ENCODE results near the gene TTC22. TPM values are rescaled to one million over a fixed set of nuclear protein-coding genes. Genes with fewer than 3 reads are reported as not detected.

Gene TTC22
- 7.4 and 12.5 TPM in 2 replicates for total RNA-seq

DNA sequence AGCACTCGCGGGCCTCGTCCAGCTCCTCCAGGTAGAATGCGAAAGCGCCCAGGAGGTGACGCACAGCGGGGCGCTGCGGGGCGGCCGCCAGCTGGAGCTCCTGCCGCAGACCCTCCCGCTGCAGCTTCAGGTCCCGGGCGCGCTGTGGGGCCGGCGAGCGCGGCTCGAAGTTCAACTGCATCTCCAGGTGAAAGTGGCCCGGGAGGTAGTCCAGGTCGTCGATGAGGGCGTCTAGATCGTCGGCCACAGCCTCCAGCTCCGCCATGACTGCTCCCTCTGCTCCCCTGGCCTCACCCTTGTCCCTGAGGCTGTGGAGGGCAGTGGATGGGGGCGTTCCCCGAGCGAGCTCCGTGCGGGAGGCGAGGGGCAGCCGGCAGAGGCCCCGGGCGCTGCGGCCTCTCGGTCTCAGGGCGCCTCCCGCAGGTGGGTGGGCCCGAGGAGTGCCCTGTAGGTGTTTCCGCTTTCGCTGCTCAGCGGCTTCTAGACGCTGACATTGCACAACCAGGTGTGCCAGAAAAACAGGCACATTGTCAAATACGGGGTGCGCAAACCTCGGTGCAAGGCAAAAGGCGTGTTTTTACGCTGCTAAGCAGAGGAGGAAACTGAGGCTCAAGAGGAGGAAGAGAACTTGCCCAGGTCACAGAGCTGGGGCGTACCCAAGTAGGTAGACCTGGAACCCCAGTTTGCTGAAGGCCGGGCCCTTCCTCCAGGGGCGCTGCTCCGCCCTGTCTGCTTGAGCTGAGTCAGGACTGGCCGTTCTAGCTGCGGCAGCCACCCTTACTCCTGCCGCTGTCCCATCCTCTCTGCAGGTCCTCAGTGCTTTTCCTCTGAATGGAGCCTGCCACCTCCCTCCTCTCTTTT lies at the start of gene TTC22:
TSS of gene TTC22 (minus strand) at position 425 of the 861 bp plus-strand sequence. CDS start at position 265, 160 bp downstream.
- Histone ChIP-seq H3K36me3 (ENCODE audit: control insufficient read depth, insufficient read depth, low read length) (no peaks in the 10 kb centered on the region), H3K4me3 (ENCODE audit: low read depth, low read length) (peak within 1 kb of the TSS; percentile 69), H3K27me3 (ENCODE audit: control insufficient read depth, insufficient read depth, low read length) (no peaks in the 10 kb centered on the region)
- peak; percentile 64 for DNase-seq (ENCODE audit: low read depth)
- no peak for FAIRE-seq
- TF ChIP-seq, protein P1, sequence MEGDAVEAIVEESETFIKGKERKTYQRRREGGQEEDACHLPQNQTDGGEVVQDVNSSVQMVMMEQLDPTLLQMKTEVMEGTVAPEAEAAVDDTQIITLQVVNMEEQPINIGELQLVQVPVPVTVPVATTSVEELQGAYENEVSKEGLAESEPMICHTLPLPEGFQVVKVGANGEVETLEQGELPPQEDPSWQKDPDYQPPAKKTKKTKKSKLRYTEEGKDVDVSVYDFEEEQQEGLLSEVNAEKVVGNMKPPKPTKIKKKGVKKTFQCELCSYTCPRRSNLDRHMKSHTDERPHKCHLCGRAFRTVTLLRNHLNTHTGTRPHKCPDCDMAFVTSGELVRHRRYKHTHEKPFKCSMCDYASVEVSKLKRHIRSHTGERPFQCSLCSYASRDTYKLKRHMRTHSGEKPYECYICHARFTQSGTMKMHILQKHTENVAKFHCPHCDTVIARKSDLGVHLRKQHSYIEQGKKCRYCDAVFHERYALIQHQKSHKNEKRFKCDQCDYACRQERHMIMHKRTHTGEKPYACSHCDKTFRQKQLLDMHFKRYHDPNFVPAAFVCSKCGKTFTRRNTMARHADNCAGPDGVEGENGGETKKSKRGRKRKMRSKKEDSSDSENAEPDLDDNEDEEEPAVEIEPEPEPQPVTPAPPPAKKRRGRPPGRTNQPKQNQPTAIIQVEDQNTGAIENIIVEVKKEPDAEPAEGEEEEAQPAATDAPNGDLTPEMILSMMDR (IDR thresholded peaks at IDR 0.05; ENCODE audit: insufficient read depth, low read length, severe bottlenecking): peak; percentile 89

DNA sequence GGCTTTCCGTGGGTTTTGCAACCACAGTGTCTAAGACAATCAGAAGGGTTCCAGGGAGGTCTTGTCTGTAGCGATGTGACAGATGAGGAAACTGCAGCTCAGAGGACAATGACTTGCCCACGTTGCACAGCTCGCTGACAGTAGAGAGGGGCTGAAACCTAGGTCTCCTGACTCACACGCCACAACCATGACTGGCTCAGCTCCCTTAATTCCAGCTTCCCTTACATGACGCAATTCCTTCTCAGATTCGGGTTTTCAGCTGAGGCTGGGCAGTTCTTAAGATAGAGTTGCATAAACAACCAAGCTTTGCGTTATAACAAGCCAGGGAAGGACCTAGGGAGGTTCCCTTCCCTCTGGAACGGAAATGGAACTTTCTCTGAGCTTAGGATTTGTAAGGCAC lies 49.6 kb upstream of the TTC22 start:
- DNase-seq (ENCODE audit: low read depth): peak; percentile 62
- TF ChIP-seq, protein P1 (IDR thresholded peaks at IDR 0.05; ENCODE audit: insufficient read depth, low read length, severe bottlenecking): no peak
- H3K36me3 ChIP-seq (ENCODE audit: control insufficient read depth, insufficient read depth, low read length): peaks cover 52% of the 10 kb centered on the region
- peak; percentile 73 for FAIRE-seq
- no peaks in the 10 kb centered on the region for H3K27me3 ChIP-seq (ENCODE audit: control insufficient read depth, insufficient read depth, low read length)
- H3K4me3 ChIP-seq (ENCODE audit: low read depth, low read length): no peak overlapping the region

DNA sequence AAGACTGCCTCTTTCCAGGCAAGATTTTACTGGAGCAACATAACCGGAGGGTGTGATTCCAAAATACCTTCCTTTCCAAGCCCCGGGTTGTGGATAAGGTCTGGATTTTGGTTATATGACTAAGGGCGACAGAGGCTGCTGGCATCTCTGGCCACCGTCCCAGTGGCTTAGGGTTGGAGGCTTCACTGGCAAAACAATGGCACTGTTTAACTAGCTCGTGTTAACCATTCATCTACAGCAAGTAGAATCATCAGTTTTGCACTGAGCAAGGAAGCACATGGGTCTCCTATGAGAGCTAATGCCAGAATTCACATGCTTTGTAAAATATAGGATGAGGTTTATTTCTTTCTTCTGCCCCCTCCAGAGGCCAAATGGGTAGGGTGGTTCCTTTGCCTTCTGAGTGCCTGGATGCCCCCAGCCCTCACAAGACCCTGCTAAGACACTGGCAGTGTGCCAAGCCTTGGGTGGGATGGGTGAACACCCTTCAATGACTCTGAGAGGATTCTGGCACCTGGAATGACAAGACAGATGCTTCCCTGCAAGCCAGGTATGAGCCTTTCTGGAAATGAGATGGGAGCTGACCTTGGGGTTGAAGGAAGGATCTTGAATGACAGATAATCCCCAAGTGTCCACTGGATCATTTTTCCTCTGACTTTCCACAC lies 49.1 kb upstream of the TTC22 start:
- TF ChIP-seq, protein P1 (IDR thresholded peaks at IDR 0.05; ENCODE audit: insufficient read depth, low read length, severe bottlenecking): no peak
- no peak for FAIRE-seq
- Histone ChIP-seq H3K36me3 (ENCODE audit: control insufficient read depth, insufficient read depth, low read length) (peaks cover 47% of the 10 kb centered on the region), H3K4me3 (ENCODE audit: low read depth, low read length) (no peak overlapping the region), H3K27me3 (ENCODE audit: control insufficient read depth, insufficient read depth, low read length) (no peaks in the 10 kb centered on the region)
- DNase-seq (ENCODE audit: low read depth): no peak

DNA sequence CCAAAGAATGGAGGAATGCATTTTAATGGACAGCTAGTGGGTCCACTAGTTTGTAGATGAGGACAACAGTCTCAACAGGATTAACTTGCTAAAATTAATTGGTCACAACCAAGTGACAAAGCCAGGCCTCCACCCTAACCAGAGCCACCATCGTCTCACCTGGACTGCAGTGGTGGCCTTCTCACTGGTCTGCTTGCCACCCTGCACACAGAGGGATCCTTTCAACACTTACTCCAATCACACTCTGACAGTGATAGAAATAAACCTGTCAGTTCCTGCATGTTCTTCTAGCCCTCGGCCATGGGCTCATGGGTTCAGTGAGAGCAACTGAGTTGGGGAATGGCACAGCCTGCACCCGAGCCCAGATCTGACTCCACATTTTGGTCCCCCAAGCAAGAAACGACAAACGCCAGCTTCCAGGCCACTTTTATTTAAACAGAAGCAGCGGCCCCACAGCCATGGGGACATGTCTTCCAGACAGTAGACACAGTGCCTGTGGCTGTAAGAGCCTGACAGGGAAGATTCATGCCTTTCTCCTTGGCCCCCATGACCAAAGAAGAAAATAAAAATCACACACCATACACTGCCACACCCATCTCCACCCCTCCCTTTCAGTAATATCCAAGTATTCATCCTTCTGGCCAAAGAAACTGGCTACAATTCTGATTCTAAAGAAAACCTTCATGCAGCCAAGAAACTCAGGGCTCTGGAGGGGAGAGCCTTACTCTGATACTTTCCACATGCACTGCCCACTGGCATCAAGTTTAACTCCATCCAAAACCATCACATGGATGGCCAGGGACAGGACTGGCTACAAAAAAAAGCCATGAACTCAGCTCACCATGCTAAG lies 48.3 kb upstream of the TTC22 start:
- Histone ChIP-seq H3K4me3 (ENCODE audit: low read depth, low read length) (no peak overlapping the region), H3K36me3 (ENCODE audit: control insufficient read depth, insufficient read depth, low read length) (peaks cover 43% of the 10 kb centered on the region), H3K27me3 (ENCODE audit: control insufficient read depth, insufficient read depth, low read length) (no peaks in the 10 kb centered on the region)
- TF ChIP-seq, protein P1 (IDR thresholded peaks at IDR 0.05; ENCODE audit: insufficient read depth, low read length, severe bottlenecking): no peak
- no peak for DNase-seq (ENCODE audit: low read depth)
- no peak for FAIRE-seq

DNA sequence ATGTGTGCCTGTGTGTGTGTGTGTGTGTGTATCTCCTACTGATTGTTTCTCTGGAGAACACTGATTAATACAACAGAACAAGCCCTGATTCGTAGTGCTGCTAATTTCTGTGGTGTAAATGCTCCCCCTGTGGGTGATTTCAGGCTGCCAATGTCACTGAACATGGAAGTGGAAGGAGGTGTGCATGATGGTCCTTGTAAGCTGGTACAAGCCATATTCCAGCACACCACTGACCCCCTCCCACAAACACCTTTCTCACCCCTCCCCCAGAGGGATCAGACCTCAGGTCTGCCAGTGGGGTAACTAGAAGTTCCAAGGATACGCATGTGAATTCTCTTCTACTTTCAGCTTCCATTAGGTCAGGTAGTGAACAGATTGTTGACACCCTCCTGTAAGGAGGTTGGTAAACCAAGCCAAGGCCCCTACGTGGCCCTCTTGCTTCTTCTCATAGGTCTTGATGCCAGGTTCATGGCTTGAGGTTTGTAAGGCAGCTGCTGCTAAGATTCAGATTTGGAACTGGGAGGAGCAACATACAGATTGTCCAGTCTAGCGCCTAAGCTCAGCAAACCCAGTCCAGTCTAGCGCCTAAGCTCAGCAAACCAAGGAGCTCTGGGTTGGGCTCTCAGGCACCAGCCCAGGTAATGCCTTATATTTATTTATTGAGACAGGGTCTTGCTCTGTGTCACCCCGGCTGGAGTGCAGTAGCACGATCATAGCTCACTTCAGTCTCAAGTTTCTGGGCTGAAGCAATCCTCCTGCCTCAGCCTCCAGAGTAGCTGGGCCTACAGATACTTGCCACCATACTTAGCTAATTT lies 47.2 kb upstream of the TTC22 start:
- TF ChIP-seq, protein P1 (IDR thresholded peaks at IDR 0.05; ENCODE audit: insufficient read depth, low read length, severe bottlenecking): peak; percentile 10
- H3K4me3 ChIP-seq (ENCODE audit: low read depth, low read length): no peak overlapping the region
- DNase-seq (ENCODE audit: low read depth) (no peak), FAIRE-seq (no peak)
- H3K27me3 ChIP-seq (ENCODE audit: control insufficient read depth, insufficient read depth, low read length): no peaks in the 10 kb centered on the region
- H3K36me3 ChIP-seq (ENCODE audit: control insufficient read depth, insufficient read depth, low read length): peaks cover 32% of the 10 kb centered on the region

All from bronchial epithelial cell (primary cell).